Smooth muscle cell (in vitro differentiated cells): Measurements from ENCODE around the gene MYO9B. TPM values are rescaled to one million over a fixed set of nuclear protein-coding genes. Genes with fewer than 3 reads are reported as not detected.

Experiments
- DNase-seq: peaks from one replicate; lab custom pipeline; 2025; ENCODE audit not compliant: unreplicated experiment; lab: John Stamatoyannopoulos, UW
- H2AFZ ChIP-seq: fragments of 200-600 bp; sonication (generic); 2 replicates; pipeline ENCODE4 v1.6.0; 2016; ENCODE audit warnings: antibody characterized with exemption, low read depth, mild to moderate bottlenecking
- H3F3A ChIP-seq: fragments of 200-600 bp; sonication (generic); 2 replicates; pipeline ENCODE4 v1.6.0; 2017; ENCODE audit warnings: antibody characterized with exemption, low read depth
- H3K27ac ChIP-seq: fragments of 200-600 bp; sonication (generic); 2 replicates; pipeline ENCODE4 v1.5.1; 2016; ENCODE audit warnings: low read depth, mild to moderate bottlenecking
- H3K27me3 ChIP-seq: fragments of 200-600 bp; sonication (generic); 2 replicates; pipeline ENCODE4 v1.6.1; 2016; ENCODE audit warnings: low read depth, mild to moderate bottlenecking
- H3K36me3 ChIP-seq: fragments of 200-600 bp; sonication (generic); 2 replicates; pipeline ENCODE4 v1.5.1; 2016; ENCODE audit warnings: low read depth
- H3K4me1 ChIP-seq: fragments of 200-600 bp; sonication (generic); 2 replicates; pipeline ENCODE4 v1.5.1; 2016; ENCODE audit warnings: low read depth
- H3K4me2 ChIP-seq: fragments of 200-600 bp; sonication (generic); 2 replicates; pipeline ENCODE4 v1.6.0; 2016; ENCODE audit warnings: mild to moderate bottlenecking
- H3K4me3 ChIP-seq: fragments of 200-600 bp; sonication (generic); 2 replicates; pipeline ENCODE4 v1.5.1; 2016; ENCODE audit warnings: mild to moderate bottlenecking
- H3K79me2 ChIP-seq: fragments of 200-600 bp; sonication (generic); 2 replicates; pipeline ENCODE4 v1.6.0; 2016; ENCODE audit warnings: low read depth, mild to moderate bottlenecking
- H3K9ac ChIP-seq: fragments of 200-600 bp; sonication (generic); 2 replicates; pipeline ENCODE4 v1.6.0; 2016; ENCODE audit warnings: low read depth
- H3K9me3 ChIP-seq: fragments of 200-600 bp; sonication (generic); replicated peaks from 2 replicates; pipeline ENCODE4 v1.5.1; 2016; ENCODE audit warnings: low read depth
- H4K20me1 ChIP-seq: fragments of 200-600 bp; sonication (generic); 2 replicates; pipeline ENCODE4 v1.6.0; 2016; ENCODE audit warnings: low read depth
- CTCF ChIP-seq: fragments of 200-600 bp; sonication (generic); IDR thresholded peaks from 2 replicates; pipeline ENCODE4 v1.5.1; 2017; ENCODE audit warnings: borderline replicate concordance, mild to moderate bottlenecking, antibody characterized with exemption; ENCODE audit not compliant: insufficient read depth, poor library complexity, severe bottlenecking
- WGBS: methylation state at CpG from one replicate; pipeline ENCODE4 v1.1.7; 2016; ENCODE audit warnings: low lambda C conversion rate; 5-methylcytosine and 5-hydroxymethylcytosine counted together
- polyA plus RNA-seq: library from polyadenylated mRNA; unstranded; fragments of >200 nt; fragmentation: Nextera tagmentation; extraction: Ambion mirVana; gene quantifications from 2 replicates; pipeline ENCODE4 v1.2.1, GENCODE V29; 2016
- total RNA-seq: library from RNA; depleted of rRNA; stranded (reverse); fragments of >200 nt; gene quantifications from 2 replicates; pipeline ENCODE4 v1.2.3, GENCODE V29; 2014

MYO9B gene
- total and polyA plus RNA-seq, 2 experiments from 2014 or later, result 44.6 to 46.6 TPM

GRCh38 chr19:17076543-17076991 lies 990 bp downstream of the MYO9B start:
- WGBS, result 3% methylated on average over 12 of the region's 12 CpGs
- Histone ChIP-seq H3K4me2 (peak overlapping the region; percentile 94), H3K4me3 (peak overlapping the region; percentile 94), H3K9me3 (no peaks in the 10 kb centered on the region), H3F3A (peaks cover 19% of the 10 kb centered on the region), H3K27ac (peak overlapping the region; percentile 98), H3K79me2 (peaks cover 64% of the 10 kb centered on the region), H3K27me3 (no peaks in the 10 kb centered on the region), H3K9ac (peak overlapping the region; percentile 91), H3K4me1 (peaks cover 31% of the 10 kb centered on the region), H3K36me3 (no peaks in the 10 kb centered on the region), H2AFZ (no peak overlapping the region), H4K20me1 (peaks cover 47% of the 10 kb centered on the region)
- DNase-seq, result no peak
- no peak for TF ChIP-seq CTCF

DNA sequence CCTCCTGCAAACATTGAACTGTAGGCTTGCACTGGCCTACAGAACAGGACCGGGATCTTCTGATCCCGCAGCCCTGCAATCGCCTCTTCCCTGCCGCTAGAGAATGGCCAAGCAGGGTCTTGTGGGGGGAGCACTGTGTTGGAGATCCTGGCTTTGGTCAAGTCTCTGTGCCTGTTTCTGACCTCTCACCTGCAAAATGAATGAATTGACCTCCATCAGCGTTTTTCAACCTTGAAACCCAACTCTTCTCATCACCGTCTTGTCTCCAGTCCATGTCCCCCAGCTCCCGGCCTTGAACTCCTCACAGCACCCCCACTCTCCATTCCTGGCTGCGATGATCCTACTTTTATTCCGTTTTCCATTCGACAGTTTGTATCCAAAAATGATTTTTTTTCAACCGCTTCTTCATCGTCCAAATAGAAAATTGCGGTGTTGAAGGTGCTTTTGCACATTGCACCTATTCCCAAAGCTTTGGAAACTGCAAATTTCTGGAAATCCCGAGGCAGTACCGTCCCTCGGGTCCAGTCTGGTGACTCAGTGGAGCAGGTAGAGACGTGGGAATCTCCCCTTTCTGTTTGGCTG lies 2.0 kb downstream of the MYO9B start:
- TF ChIP-seq CTCF, result no peak
- Histone ChIP-seq H4K20me1 (peaks cover 56% of the 10 kb centered on the region), H3K9ac (peak overlapping the region; percentile 91), H3K27ac (peak overlapping the region; percentile 98), H3K4me1 (peaks cover 31% of the 10 kb centered on the region), H3K36me3 (no peaks in the 10 kb centered on the region), H3F3A (peaks cover 19% of the 10 kb centered on the region), H3K4me3 (peak overlapping the region; percentile 94), H3K9me3 (no peaks in the 10 kb centered on the region), H3K4me2 (peak overlapping the region; percentile 94), H3K27me3 (no peaks in the 10 kb centered on the region), H3K79me2 (peaks cover 73% of the 10 kb centered on the region), H2AFZ (no peak overlapping the region)
- no peak for DNase-seq
- 87% methylated on average over 17 of the region's 17 CpGs for WGBS

- Histone ChIP-seq H3K4me3 (no peak overlapping the region), H3K79me2 (peaks cover 78% of the 10 kb centered on the region), H3K9me3 (no peaks in the 10 kb centered on the region), H3F3A (peaks cover 19% of the 10 kb centered on the region), H3K4me2 (peak overlapping the region; percentile 94), H3K27ac (peak overlapping the region; percentile 98), H3K36me3 (no peaks in the 10 kb centered on the region), H4K20me1 (peaks cover 61% of the 10 kb centered on the region), H3K9ac (no peak overlapping the region), H3K4me1 (peaks cover 31% of the 10 kb centered on the region), H3K27me3 (no peaks in the 10 kb centered on the region), H2AFZ (no peak overlapping the region)
- WGBS, result 87% methylated on average over 19 of the region's 19 CpGs
- TF ChIP-seq CTCF, result no peak
- no peak for DNase-seq
These were observed 2.7 kb downstream of the MYO9B start for GRCh38 chr19:17078036-17078919.
